K562 (cell line): ENCODE data around the gene SPTBN5. TPM values are rescaled to one million over a fixed set of nuclear protein-coding genes. Genes with fewer than 3 reads are reported as not detected.

Experiments used
- ATAC-seq: fragments of 200-7000 bp; cut with Tn5 transposase; 3 replicates; pipeline ENCODE4 v1.9.1; 2020; ENCODE audit warnings: moderate library complexity
- BruUV-seq: library from RNA; stranded (reverse); fragments of 400-500 nt; replicated peaks from 2 replicates; lab custom pipeline; 2021; lab: Mats Ljungman, UMichigan
- CTCF ChIA-PET: fragments of 300-600 bp; formaldehyde crosslinking; extraction: SDS; loops from one replicate; lab custom pipeline; 2021; ENCODE audit warnings: low intra/inter-chr PET ratio; lab: Yijun Ruan, JAX
- POLR2A ChIA-PET: fragments of 300-600, 350-650 bp; sonication (Branson Sonifier 250); formaldehyde crosslinking; extraction: SDS; loops from one replicate; lab custom pipeline; 2021; ENCODE audit warnings: antibody characterized with exemption, inconsistent platforms; lab: Yijun Ruan, JAX
- DNase-seq, 4 experiments: peaks; one replicate each; pipeline versions ENCODE4 v3.0.0 to v3.0.0-alpha.2; 2011 to 2018; ENCODE audit warnings: low spot score in 3 of 4, mixed read lengths in 3 of 4; ENCODE audit errors: extremely low read depth in 1 of 4
- FAIRE-seq: peaks from 2 replicates; lab custom pipeline; 2011; peaks lifted over from hg19 to GRCh38; lab: Jason Lieb, UNC
- H2AFZ ChIP-seq: 2 replicates; pipeline ENCODE4 v1.6.0; 2011; ENCODE audit warnings: low read depth, low read length, control low read depth, inconsistent platforms
- H3K27ac ChIP-seq: fragments of 200-600 bp; 3 replicates; pipeline ENCODE4 v1.8.0; 2011; ENCODE audit warnings: low read depth, mild to moderate bottlenecking, control low read depth, inconsistent platforms, low read length, moderate library complexity, mixed read lengths; ENCODE audit errors: extremely low read depth
- H3K27me3 ChIP-seq, 2 experiments: fragments of 300-600 bp in 1 of 2; 2 replicates in 1 of 2; 3 replicates in 1 of 2; pipeline versions ENCODE4 v1.6.0 to v1.8.0; 2011; ENCODE audit warnings: inconsistent platforms in 2 of 2, low read length in 2 of 2, mild to moderate bottlenecking in 1 of 2, mixed read lengths in 1 of 2, moderate library complexity in 1 of 2; ENCODE audit not compliant: control insufficient read depth in 2 of 2, insufficient read depth in 2 of 2
- H3K36me3 ChIP-seq: fragments of 300-600 bp; 3 replicates; pipeline ENCODE4 v1.8.0; 2011; ENCODE audit warnings: mild to moderate bottlenecking, low read length, inconsistent platforms; ENCODE audit not compliant: control insufficient read depth, insufficient read depth
- H3K4me1 ChIP-seq, 2 experiments: fragments of 200-600 bp in 1 of 2; replicated peaks in 1 of 2; 2 replicates in 1 of 2; 3 replicates in 1 of 2; pipeline versions ENCODE4 v1.5.1 to v1.8.0; 2011; ENCODE audit warnings: inconsistent platforms in 2 of 2, low read length in 2 of 2, mild to moderate bottlenecking in 1 of 2, mixed read lengths in 1 of 2, moderate library complexity in 1 of 2; ENCODE audit not compliant: control insufficient read depth in 2 of 2, insufficient read depth in 2 of 2
- H3K4me2 ChIP-seq: 2 replicates; pipeline ENCODE4 v1.6.1; 2011; ENCODE audit warnings: low read length, control low read depth, inconsistent platforms, mixed read lengths; ENCODE audit not compliant: insufficient read depth
- H3K4me3 ChIP-seq: fragments of 200-600 bp; sonication (generic), shearing (Covaris generic); 2 replicates; pipeline ENCODE4 v1.5.1; 2016; ENCODE audit warnings: control low read depth, inconsistent platforms
- H3K79me2 ChIP-seq: fragments of 200-600 bp; 3 replicates; pipeline ENCODE4 v1.8.0; 2011; ENCODE audit warnings: low read length, inconsistent platforms; ENCODE audit not compliant: control insufficient read depth, insufficient read depth
- H3K9ac ChIP-seq, 2 experiments: 2 replicates each; pipeline versions ENCODE4 v1.6.0 to v1.6.1; 2011; ENCODE audit warnings: low read depth in 2 of 2, low read length in 2 of 2, control low read depth in 1 of 2, inconsistent platforms in 1 of 2, mild to moderate bottlenecking in 1 of 2, mixed read lengths in 1 of 2; ENCODE audit not compliant: insufficient read depth in 1 of 2
- H3K9me1 ChIP-seq: one replicate; pipeline ENCODE4 v1.6.0; 2011; ENCODE audit warnings: inconsistent platforms, mild to moderate bottlenecking, low read length, moderate library complexity; ENCODE audit not compliant: control insufficient read depth, insufficient read depth
- H3K9me3 ChIP-seq: replicated peaks from 2 replicates; pipeline ENCODE4 v1.5.1; 2011; ENCODE audit warnings: low read depth, low read length, inconsistent platforms; ENCODE audit not compliant: control insufficient read depth, insufficient read depth
- H4K20me1 ChIP-seq: replicated peaks from 2 replicates; pipeline ENCODE4 v1.6.1; 2011; ENCODE audit warnings: low read length, inconsistent platforms, mixed read lengths; ENCODE audit not compliant: control insufficient read depth, insufficient read depth
- E2F3 ChIP-seq: fragments of 250-450 bp; sonication (Bioruptor Pico); IDR thresholded peaks from 2 replicates; pipeline ENCODE4 v1.4.0; 2020; ENCODE audit warnings: mild to moderate bottlenecking
- FOSL1 ChIP-seq: fragments of 200-800 bp; sonication (Bioruptor generic); conservative IDR thresholded peaks from 2 replicates; pipeline ENCODE4 v1.6.1; 2016; ENCODE audit warnings: missing genetic modification characterization, missing compliant biosample characterization
- HEY1 ChIP-seq: fragments of 250-450 bp; sonication (Bioruptor Pico); IDR thresholded peaks from 2 replicates; pipeline ENCODE4 v1.5.0; 2020; ENCODE audit warnings: mild to moderate bottlenecking, moderate library complexity, borderline replicate concordance
- NR0B1 ChIP-seq: fragments of 450-650 bp; IDR thresholded peaks from one replicate; pipeline ENCODE4 v1.6.1; 2018; ENCODE audit warnings: mild to moderate bottlenecking, moderate library complexity; ENCODE audit not compliant: partially characterized antibody
- OTX1 ChIP-seq: fragments of 450-650 bp; formaldehyde crosslinking; IDR thresholded peaks from 2 replicates; pipeline ENCODE4 v1.4.0; 2022; ENCODE audit warnings: mild to moderate bottlenecking
- POLR3A ChIP-seq: IDR thresholded peaks from 2 replicates; pipeline ENCODE4 v1.6.1; 2011; ENCODE audit warnings: borderline replicate concordance, mild to moderate bottlenecking, moderate library complexity; ENCODE audit not compliant: insufficient read length, insufficient read depth; ENCODE audit errors: extremely low read depth
- SP1 ChIP-seq: sonication (generic); formaldehyde crosslinking; IDR thresholded peaks from 2 replicates; pipeline ENCODE4 v1.8.1; 2022; ENCODE audit warnings: mild to moderate bottlenecking, missing genetic modification reagents
- THRA ChIP-seq: fragments of 450-650 bp; IDR thresholded peaks from 2 replicates; pipeline ENCODE4 v1.6.1; 2017; ENCODE audit warnings: mild to moderate bottlenecking, moderate library complexity
- THRAP3 ChIP-seq: fragments of 450-650 bp; IDR thresholded peaks from 2 replicates; pipeline ENCODE4 v1.6.1; 2016; ENCODE audit warnings: mild to moderate bottlenecking, inconsistent platforms, borderline replicate concordance
- ZFP30 ChIP-seq: fragments of 250-450 bp; sonication (Bioruptor Pico); IDR thresholded peaks from 2 replicates; pipeline ENCODE4 v1.8.0; 2022; ENCODE audit warnings: moderate library complexity, mild to moderate bottlenecking, inconsistent platforms, borderline replicate concordance
- ZNF699 ChIP-seq: fragments of 250-450 bp; sonication (Bioruptor Pico); IDR thresholded peaks from 2 replicates; pipeline ENCODE4 v1.8.0; 2021; ENCODE audit warnings: mild to moderate bottlenecking, moderate library complexity; ENCODE audit not compliant: insufficient replicate concordance
- WGBS: fragments of 100-300 bp; shearing (Covaris generic); methylation state at CpG from one replicate; pipeline ENCODE4 v1.1.6; 2016; ENCODE audit warnings: low coverage, mixed read lengths; ENCODE audit not compliant: insufficient coverage; ENCODE audit errors: missing lambda C conversion rate; 5-methylcytosine and 5-hydroxymethylcytosine counted together
- in situ Hi-C: fragments of 300-500 bp; cut with MboI; formaldehyde crosslinking; loops from 4 replicates; pipeline ENCODE4 v1.15.0; 2018; ENCODE audit warnings: inconsistent platforms, mixed read lengths
- intact Hi-C: fragments of 100-400 bp; cut with micrococcal nuclease; formaldehyde crosslinking; loops from 2 replicates; pipeline ENCODE4 v1.14.2; 2022
- polyA plus RNA-seq, 8 experiments: library from polyadenylated mRNA; depleted of rRNA in 4 of 8; stranded (reverse) in 5 of 8; unstranded in 3 of 8; fragments of >200 nt; fragmentation: Nextera tagmentation in 2 of 8; fragmentation: Illumina TruSeq in 1 of 8; extraction: Ambion mirVana in 2 of 8; extraction: Trizol in 1 of 8; gene quantifications; 2 replicates each; pipeline versions ENCODE4 v1.2.1 to v1.2.3, GENCODE V29; 2011 to 2014; ENCODE audit warnings: inconsistent platforms in 1 of 8, missing spikeins in 1 of 8
- total RNA-seq, 7 experiments: library from RNA; depleted of rRNA in 6 of 7; stranded (reverse); fragments of >200 nt in 6 of 7; fragmentation: Illumina TruSeq in 2 of 7; extraction: Trizol in 2 of 7; gene quantifications; 2 replicates each; pipeline versions ENCODE4 v1.2.1 to v1.2.3, GENCODE V29; 2011 to 2021; ENCODE audit warnings: low replicate concordance in 1 of 7

The SPTBN5 gene
- total and polyA plus RNA-seq, 9 of the 15 experiments (the other 6 are each of a cell fraction or from before 2014, with no cell fraction given), result 0.02 TPM; not detected in 8

DNA sequence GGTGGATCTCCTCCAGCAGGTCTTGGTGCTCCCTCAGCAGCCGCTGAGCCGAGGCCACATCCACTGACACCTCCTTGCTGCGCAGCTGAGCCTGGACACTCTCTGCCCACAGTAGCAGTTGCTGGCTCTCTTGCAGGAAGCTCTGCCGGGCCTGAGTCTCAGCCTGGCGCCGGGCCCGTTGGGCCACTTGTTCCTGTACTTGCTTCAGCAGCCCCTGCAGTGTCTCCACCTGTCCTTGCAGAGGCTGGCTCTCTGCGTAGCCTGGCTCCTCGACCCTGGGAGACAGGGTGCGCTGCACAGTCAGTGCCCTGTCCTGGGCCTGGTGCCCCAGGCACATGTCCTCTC, 15.5 kb downstream of the SPTBN5 start:
- Histone ChIP-seq H3K27me3 (peaks cover 38 to 92% of the 10 kb centered on the region in 2 experiments; a peak in 4 of 5 replicates), H3K79me2 (no peaks in the 10 kb centered on the region), H2AFZ (no peak overlapping the region), H3K4me1 (peaks cover 2 to 39% of the 10 kb centered on the region in 2 experiments; a peak in 3 of 5 replicates), H3K9me3 (no peaks in the 10 kb centered on the region), H3K9me1 (no peaks in the 10 kb centered on the region), H3K9ac (peak overlapping the region in 1 of 2 experiments; percentile 45; a peak in 1 of 4 replicates), H3K4me3 (no peak overlapping the region), H4K20me1 (peaks cover 16% of the 10 kb centered on the region; the same call in 1 of the 2 replicates), H3K27ac (no peak overlapping the region), H3K4me2 (no peak overlapping the region), H3K36me3 (no peaks in the 10 kb centered on the region)
- 12% methylated on average over 10 of the region's 10 CpGs for WGBS
- DNase-seq, result no peak
- CTCF ChIA-PET, result no interaction called here
- intact Hi-C loops, result no loop called here
- no peak for FAIRE-seq
- TF ChIP-seq ZNF699 (CRISPR knock-in tag) (no peak), OTX1 (CRISPR knock-in tag) (no peak), E2F3 (CRISPR knock-in tag) (no peak), THRAP3 (no peak), HEY1 (no peak), THRA (no peak), FOSL1 (tag) (no peak), POLR3A (no peak), ZFP30 (no peak), NR0B1 (no peak), SP1 (CRISPR knock-in tag) (no peak)
- ATAC-seq, result no peak
- POLR2A ChIA-PET, result no interaction called here
- BruUV-seq, result no TSS peak
- in situ Hi-C loops, result no loop called here
